ENCODE results near the gene VPS37D.

GRCh38 chr7:73703225-73703624, 35.6 kb downstream of the VPS37D start:
- TF ChIP-seq CTCF (IDR thresholded peaks at IDR 0.05; ENCODE audit: low read length), result no peak
- no peak for TF ChIP-seq EZH2 (optimal IDR thresholded peaks at IDR 0.05; ENCODE audit: low read depth, low read length)
- no peak for TF ChIP-seq EZH2phosphoT487 (IDR thresholded peaks at IDR 0.05; ENCODE audit: low read length)
